GM21447 (cell line): ENCODE measurements around the gene NPDC1.

Source experiments
- ATAC-seq: cut with Tn5 transposase; IDR thresholded peaks from one replicate; pipeline ENCODE4 v1.9.1; 2021; ENCODE audit not compliant: unreplicated experiment

NPDC1 gene

DNA sequence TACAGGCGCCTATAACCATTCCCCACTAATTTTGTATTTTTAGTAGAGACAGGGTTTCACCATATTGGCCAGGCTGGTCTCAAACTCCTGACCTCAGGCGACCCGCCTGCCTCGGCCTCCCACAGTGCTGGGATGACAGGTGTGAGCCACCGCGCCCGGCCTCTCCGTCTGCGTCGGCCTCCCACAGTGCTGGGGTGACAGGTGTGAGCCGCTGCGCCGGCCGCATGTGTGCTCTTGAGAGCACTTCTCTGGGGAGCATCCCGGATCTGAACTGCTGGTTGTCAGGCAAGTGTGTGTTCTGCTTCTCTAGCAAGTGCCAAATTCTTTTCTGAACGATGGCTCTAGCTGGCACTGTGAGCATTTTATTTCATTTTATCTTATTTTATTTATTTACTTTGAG lies 11.6 kb upstream of the NPDC1 start:
- no peak for ATAC-seq

- ATAC-seq: no peak
Measured at GRCh38 chr9:137056739-137057415, 10.9 kb upstream of the NPDC1 start.

- no peak for ATAC-seq
Measured at GRCh38 chr9:137055385-137056364, 9.7 kb upstream of the NPDC1 start.

GRCh38 chr9:137054932-137055384 lies 9.0 kb upstream of the NPDC1 start:
- ATAC-seq: no peak

DNA sequence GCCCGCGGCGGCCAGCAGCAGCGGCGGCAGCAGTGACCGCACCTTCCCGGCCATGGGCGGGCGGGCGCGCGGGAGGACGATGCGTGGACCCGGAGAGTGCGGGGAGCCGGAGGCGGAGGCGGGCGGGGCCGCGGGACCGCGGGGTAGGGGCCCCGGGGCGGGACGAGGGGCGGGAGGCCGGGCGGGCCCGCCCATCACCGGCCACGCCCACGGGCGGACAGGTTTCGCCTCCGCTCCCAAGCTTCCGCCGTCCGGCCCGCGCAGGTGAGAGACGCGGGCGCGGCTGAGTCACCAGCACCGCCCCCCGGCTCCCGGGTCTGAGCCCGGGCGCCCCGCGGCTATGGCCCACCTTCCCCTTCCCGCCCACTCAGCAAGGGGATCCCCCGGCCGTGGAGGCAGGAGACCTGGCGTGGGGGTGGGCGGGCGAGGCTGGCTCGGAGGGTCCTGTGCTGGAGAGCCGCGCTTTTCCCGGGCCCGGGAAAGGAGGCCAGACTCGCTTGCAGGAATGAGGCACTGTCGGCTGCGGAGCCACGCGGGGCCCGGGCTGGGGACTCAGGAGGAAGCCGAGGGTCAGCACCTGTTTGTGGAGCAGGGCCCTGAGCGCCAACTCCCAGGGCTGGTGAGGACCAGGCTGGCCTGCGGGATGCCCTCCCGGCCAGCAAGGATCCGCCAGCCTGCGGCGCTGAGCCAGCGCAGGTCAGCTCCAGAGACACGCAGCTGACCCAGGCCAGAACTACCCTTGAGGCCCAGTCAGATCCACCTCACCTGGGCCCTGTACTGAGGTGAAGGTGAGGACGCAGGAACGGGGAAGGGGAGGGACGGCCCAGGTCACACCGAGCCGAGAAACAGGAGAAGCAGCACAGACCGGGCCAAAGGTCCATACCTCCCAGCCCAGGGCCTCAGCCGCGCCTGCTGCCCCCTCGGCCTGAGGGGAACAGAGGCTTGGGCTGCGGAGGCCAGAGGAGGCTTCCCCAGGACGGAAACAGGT lies 8.3 kb upstream of the NPDC1 start, which contains the start of gene ENTPD2:
TSS of gene ENTPD2 (minus strand) at position 118 of the 988 bp plus-strand sequence. CDS start at position 54, 64 bp downstream.
- no peak for ATAC-seq

GRCh38 chr9:137052998-137053943 lies 7.3 kb upstream of the NPDC1 start:
- no peak for ATAC-seq

GRCh38 chr9:137052293-137052692 lies 6.3 kb upstream of the NPDC1 start:
- ATAC-seq: no peak

GRCh38 chr9:137051145-137051724 lies 5.3 kb upstream of the NPDC1 start:
- ATAC-seq: no peak

- ATAC-seq: no peak
Measured at GRCh38 chr9:137050570-137050969, 4.6 kb upstream of the NPDC1 start.

- ATAC-seq: no peak
Measured at GRCh38 chr9:137049544-137050449, 3.8 kb upstream of the NPDC1 start.

DNA sequence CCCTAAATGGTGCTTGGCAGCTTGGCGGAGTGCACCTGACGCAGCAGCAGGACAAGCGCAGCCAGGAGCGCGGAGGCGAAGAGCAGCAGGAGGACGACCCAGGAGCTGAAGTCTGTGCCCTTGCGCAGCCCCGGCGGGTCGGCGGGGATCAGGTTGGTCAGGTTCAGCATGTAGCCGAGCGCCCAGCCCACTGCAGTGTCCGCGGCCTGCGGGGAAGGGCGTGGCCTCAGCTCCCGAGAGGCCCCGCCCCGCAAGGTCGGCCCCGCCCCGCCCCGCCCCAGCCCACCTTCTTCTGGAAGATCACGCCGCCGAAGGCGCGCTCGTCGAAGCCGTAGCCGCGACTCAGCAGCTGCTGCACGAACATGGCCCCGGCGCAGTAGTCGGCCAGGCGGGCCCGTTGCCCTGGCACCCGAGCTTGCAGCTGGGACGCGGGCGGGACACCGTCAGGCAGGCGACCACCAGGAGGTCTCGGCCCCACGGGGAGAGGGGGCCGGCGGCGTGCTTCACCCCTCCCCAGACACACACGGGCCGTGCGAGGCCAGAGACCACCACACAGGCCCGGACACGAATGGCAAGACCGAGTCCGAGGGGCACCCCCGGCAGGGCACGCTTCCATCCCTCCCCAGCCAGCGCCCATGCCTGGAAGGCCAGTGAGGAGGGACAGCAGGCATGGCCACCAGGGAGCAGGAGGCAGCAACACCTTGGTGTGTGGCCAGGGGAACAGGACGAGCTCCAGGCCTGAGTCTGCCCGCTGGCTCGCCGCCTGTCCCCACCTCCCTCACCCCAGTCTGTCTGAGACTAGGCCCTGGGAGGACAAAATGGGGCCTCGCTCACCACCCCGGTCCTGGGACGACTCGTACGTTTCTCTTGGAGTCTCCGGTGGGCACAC lies 2.9 kb upstream of the NPDC1 start:
- ATAC-seq: no peak

DNA sequence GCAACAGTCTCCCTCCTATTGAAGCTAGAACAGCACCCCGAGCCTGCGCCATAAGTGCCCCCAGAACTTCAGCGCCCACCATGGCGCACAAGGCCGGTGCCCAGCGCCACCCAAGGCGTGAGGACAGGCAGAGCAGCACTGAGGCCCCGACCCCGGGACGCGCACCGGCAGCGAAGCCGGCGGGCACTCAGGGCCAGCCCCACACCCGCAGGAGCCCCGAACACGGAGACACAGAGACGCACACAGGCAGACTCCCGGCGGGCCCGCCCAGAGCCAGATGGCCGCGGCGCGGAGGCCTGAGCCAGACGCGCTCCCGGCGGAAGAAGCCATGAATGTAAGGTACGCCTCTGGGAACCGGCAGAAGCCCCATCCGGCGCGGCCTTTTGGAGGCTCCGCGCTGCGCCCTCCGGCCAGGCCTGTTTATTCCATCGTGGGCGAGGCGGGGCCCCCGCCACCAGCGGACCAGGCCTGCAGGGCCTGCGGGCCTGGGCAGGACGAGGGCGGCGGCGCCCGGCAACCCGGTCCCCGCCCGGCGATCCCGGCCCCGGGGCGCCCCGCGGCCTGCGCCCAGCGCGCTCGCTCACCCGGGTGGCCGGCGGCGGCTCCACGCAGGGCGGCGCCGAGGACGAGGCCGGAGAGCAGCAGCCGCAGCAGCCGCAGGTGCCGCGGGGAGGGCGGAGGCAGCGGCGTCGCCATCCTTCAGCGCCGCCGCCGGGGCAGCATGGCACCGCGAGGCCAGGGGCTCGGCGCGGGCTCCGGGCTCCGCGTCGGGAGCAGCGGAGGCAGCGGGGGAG lies 486 bp downstream of the NPDC1 start:
- ATAC-seq: no peak

DNA sequence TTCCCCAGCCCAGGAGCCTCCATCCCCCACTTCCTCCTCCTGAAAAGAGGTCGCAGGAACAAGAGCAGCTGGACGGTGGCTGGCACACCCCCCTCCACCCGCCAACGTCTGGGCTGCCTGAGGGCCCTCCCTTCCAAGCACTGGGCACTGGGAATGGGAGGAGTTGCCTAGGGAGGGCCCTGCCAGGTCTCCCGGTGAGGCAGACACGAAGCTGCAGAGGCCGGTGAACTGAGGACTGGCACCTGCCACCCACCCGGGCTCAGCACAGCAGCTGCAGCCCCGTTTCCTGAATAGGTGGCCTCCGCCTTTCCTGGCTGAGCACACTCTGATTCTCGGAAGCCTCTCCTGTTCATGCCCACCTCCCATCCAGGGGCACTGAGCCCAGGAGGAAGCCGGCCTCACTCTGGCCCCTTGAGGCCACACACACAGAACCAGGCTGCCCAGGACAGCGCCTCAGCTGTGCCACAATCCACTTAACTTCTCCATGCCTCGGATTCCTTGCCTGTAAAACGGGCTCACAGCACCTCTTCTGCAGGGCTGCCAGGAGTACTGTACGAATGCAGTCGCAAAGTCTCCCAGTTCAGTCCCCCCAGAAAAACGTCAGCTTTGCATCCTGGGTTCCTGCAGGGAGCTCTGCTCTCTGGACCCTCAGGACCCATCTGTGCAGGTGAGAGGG lies 1.3 kb downstream of the NPDC1 start:
- no peak for ATAC-seq

- ATAC-seq: no peak
Measured at GRCh38 chr9:137044037-137044436, 1.9 kb downstream of the NPDC1 start.

DNA sequence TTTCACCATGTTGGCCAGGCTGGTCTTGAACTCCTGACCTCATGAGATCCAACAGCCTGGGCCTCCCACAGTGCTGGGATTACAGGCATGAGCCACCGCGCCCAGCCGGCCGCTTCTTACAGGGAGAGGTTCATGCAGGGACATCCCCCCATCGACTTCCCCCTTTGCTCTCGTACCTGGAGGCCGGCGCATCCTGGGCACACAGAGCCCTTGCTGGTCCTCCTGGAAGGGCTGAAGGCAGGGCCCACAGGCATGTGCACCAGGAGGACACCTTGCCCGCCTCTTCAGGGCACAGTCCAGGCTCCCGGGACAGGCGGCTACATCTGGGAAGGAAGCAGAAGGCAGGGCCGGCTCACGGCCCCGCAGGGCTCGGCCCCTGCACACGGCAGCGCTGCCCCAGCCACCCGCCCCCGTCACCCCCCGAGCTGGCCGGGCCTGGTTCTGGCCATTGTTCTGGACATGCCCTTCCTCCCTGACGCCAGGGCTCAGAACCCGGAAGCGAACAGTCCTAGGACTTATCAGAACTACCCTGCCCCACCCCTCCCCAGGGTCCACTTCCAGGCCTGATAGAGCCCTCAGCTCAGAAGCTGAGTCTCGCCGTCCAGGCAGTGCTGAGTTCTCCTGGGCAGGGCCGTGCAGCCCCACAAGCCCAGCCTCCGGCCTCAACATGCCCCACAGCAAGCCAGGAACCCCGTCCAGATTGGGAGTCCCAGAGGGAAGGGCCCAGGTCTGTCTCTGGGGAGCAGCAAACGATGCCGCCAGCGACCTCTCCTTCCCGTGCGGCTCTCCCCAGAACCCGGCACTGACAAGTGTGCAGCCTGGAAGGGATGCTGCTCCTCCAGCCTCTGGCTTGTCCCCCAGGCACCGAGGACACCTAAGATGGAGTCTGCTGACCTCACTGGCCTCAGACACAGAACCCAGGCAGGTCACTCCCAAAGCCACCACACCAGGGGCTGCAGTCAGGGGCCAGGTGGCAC lies 2.9 kb downstream of the NPDC1 start:
- ATAC-seq: no peak
